Mesenchymal stem cell (in vitro differentiated cells and primary cell): ENCODE measurements around the gene SPATA20.

ENCODE experiments used
- DNase-seq: peaks from one replicate; pipeline ENCODE4 v3.0.0-alpha.2; 2013
- H2AFZ ChIP-seq: one replicate; pipeline ENCODE4 v1.6.1; 2013; ENCODE audit warnings: low read depth, mild to moderate bottlenecking, control low read depth, inconsistent platforms, low read length, moderate library complexity
- H2AK5ac ChIP-seq: 2 replicates; pipeline ENCODE4 v1.6.1; 2013; ENCODE audit warnings: low read length, moderate library complexity, mild to moderate bottlenecking, inconsistent platforms; ENCODE audit not compliant: severe bottlenecking
- H2BK120ac ChIP-seq: one replicate; pipeline ENCODE4 v1.6.1; 2013; ENCODE audit warnings: low read depth, mild to moderate bottlenecking, inconsistent platforms, low read length, moderate library complexity
- H2BK12ac ChIP-seq, 2 experiments: one replicate each; pipeline ENCODE4 v1.6.1; 2013; ENCODE audit warnings: inconsistent platforms in 2 of 2, low read length in 2 of 2, mild to moderate bottlenecking in 2 of 2, moderate library complexity in 2 of 2, control low read depth in 1 of 2
- H2BK15ac ChIP-seq: one replicate; pipeline ENCODE4 v1.6.1; 2013; ENCODE audit warnings: mild to moderate bottlenecking, low read depth, inconsistent platforms; ENCODE audit not compliant: poor library complexity, severe bottlenecking
- H2BK5ac ChIP-seq: 2 replicates; pipeline ENCODE4 v1.6.1; 2013; ENCODE audit warnings: low read depth, mild to moderate bottlenecking, low read length, control low read depth, inconsistent platforms; ENCODE audit not compliant: poor library complexity, severe bottlenecking
- H3K14ac ChIP-seq, 2 experiments: one replicate each; pipeline ENCODE4 v1.6.1; 2013; ENCODE audit warnings: inconsistent platforms in 2 of 2, low read length in 2 of 2, control low read depth in 1 of 2, mild to moderate bottlenecking in 1 of 2, moderate library complexity in 1 of 2
- H3K18ac ChIP-seq, 2 experiments: one replicate each; pipeline ENCODE4 v1.6.1; 2013; ENCODE audit warnings: inconsistent platforms in 2 of 2, low read length in 2 of 2, control low read depth in 1 of 2, low read depth in 1 of 2, mild to moderate bottlenecking in 1 of 2
- H3K23ac ChIP-seq, 2 experiments: one replicate each; pipeline ENCODE4 v1.6.1; 2013; ENCODE audit warnings: inconsistent platforms in 2 of 2, low read length in 2 of 2, mild to moderate bottlenecking in 2 of 2, moderate library complexity in 2 of 2, control low read depth in 1 of 2
- H3K27ac ChIP-seq: 2 replicates; pipeline ENCODE4 v1.5.1; 2013; ENCODE audit warnings: mild to moderate bottlenecking, moderate library complexity, low read length, control low read depth, inconsistent platforms; ENCODE audit not compliant: poor library complexity, severe bottlenecking
- H3K27me3 ChIP-seq, 2 experiments: 2 replicates each; pipeline versions ENCODE4 v1.6.1 to v1.7.0; 2013; ENCODE audit warnings: low read length in 2 of 2, mild to moderate bottlenecking in 2 of 2, moderate library complexity in 2 of 2, control low read depth in 1 of 2, inconsistent platforms in 1 of 2; ENCODE audit not compliant: control insufficient read depth in 1 of 2, insufficient read depth in 1 of 2
- H3K36me3 ChIP-seq, 2 experiments: 2 replicates each; pipeline versions ENCODE4 v1.6.1 to v1.7.0; 2013; ENCODE audit warnings: low read length in 2 of 2, control low read depth in 1 of 2, inconsistent platforms in 1 of 2, low read depth in 1 of 2, mild to moderate bottlenecking in 1 of 2; ENCODE audit not compliant: insufficient read depth in 2 of 2, control insufficient read depth in 1 of 2
- H3K4ac ChIP-seq, 2 experiments: one replicate each; pipeline ENCODE4 v1.6.1; 2013; ENCODE audit warnings: inconsistent platforms in 2 of 2, low read length in 2 of 2, mild to moderate bottlenecking in 2 of 2, moderate library complexity in 2 of 2, control low read depth in 1 of 2, low read depth in 1 of 2
- H3K4me1 ChIP-seq: 2 replicates; pipeline ENCODE4 v1.6.1; 2013; ENCODE audit warnings: low read depth, low read length, control low read depth; ENCODE audit not compliant: control insufficient read depth, insufficient read depth
- H3K4me2 ChIP-seq: 2 replicates; pipeline ENCODE4 v1.6.1; 2013; ENCODE audit warnings: low read length, mild to moderate bottlenecking, inconsistent platforms; ENCODE audit not compliant: poor library complexity, severe bottlenecking
- H3K4me3 ChIP-seq, 2 experiments: 2 replicates each; pipeline versions ENCODE4 v1.5.1 to v1.7.0; 2013; ENCODE audit warnings: low read length in 2 of 2, mild to moderate bottlenecking in 2 of 2, control low read depth in 1 of 2, low read depth in 1 of 2; ENCODE audit not compliant: insufficient read depth in 1 of 2
- H3K79me1 ChIP-seq: replicated peaks from 2 replicates; pipeline ENCODE4 v1.6.1; 2013; ENCODE audit warnings: mild to moderate bottlenecking, control low read depth, low read length, inconsistent platforms; ENCODE audit not compliant: poor library complexity, severe bottlenecking
- H3K9ac ChIP-seq: 2 replicates; pipeline ENCODE4 v1.7.0; 2013; ENCODE audit warnings: mild to moderate bottlenecking, low read length, moderate library complexity
- H3K9me3 ChIP-seq: 2 replicates; pipeline ENCODE4 v1.7.0; 2013; ENCODE audit warnings: mild to moderate bottlenecking, low read length; ENCODE audit not compliant: control insufficient read depth
- H4K8ac ChIP-seq: one replicate; pipeline ENCODE4 v1.6.1; 2013; ENCODE audit warnings: inconsistent platforms, mild to moderate bottlenecking, low read length, moderate library complexity
- H4K91ac ChIP-seq: one replicate; pipeline ENCODE4 v1.6.1; 2013; ENCODE audit warnings: mild to moderate bottlenecking, low read length, inconsistent platforms
- WGBS: methylation state at CpG from one replicate; pipeline ENCODE4 v1.1.7; 2013; ENCODE audit warnings: mixed read lengths; 5-methylcytosine and 5-hydroxymethylcytosine counted together

Gene SPATA20

DNA sequence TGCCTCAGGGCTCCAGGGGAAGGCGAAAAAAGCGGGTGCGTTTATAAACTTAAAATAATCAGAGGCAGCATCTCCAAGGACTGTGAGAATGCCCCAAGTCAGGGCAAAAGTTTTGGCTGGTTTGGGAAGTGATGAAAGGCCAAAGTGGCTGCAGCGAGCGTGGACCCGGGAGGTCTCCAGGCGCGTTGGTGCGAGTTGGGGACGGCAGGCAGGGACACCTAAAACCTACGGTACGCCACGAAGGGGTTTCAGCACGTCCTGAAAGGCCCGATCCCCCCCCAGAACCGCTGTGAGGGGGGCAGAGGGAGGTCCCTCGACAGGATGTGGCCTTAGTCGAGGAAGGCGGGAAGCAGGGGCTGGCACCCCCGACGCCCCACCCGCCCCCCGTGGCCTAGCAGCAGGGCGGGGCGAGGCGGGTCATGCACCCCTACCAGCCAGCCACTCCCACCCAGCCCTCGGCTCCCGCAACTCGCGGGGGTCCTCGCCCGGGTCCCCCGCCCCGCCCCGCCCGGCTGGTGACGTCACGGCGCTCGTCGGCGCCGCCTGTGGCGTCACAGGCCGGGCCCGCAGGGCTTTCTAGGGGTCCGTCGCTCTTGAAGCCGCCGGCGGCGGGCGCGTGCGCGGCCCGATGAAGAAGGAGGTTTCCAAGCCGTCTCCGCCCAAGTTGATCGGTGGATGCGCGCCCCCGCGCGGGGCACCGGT is 39.0 kb upstream of the SPATA20 start, which contains the start of gene MYCBPAP:
Gene MYCBPAP (plus strand): TSS at position 569 of the 702 bp plus-strand sequence. CDS start 236 bp downstream, outside the sequence.
- Histone ChIP-seq H4K91ac (peak within 1 kb of the TSS; percentile 87), H2AFZ (peak within 1 kb of the TSS; percentile 91), H3K9ac (peak within 1 kb of the TSS; percentile 89), H3K4ac (peak within 1 kb of the TSS; percentile 71 to 82), H3K4me1 (peaks cover 32% of the 10 kb centered on the region), H3K9me3 (no peaks in the 10 kb centered on the region), H3K23ac (peak within 1 kb of the TSS in 1 of 2 experiments; percentile 83), H3K36me3 (no peaks in the 10 kb centered on the region), H2AK5ac (peak within 1 kb of the TSS; percentile 70), H2BK12ac (peak within 1 kb of the TSS in 1 of 2 experiments; percentile 87), H2BK120ac (peak within 1 kb of the TSS; percentile 77), H3K18ac (peak within 1 kb of the TSS; percentile 45 to 86), H4K8ac (peak within 1 kb of the TSS; percentile 95), H2BK5ac (no peak within 1 kb of the TSS), H3K4me2 (peak within 1 kb of the TSS; percentile 84), H3K27me3 (peaks cover 0 to 4% of the 10 kb centered on the region in 2 experiments), H3K14ac (peak within 1 kb of the TSS in 1 of 2 experiments; percentile 61), H3K27ac (no peak within 1 kb of the TSS), H2BK15ac (peak within 1 kb of the TSS; percentile 81), H3K4me3 (peak within 1 kb of the TSS; percentile 62 to 84), H3K79me1 (no peaks in the 10 kb centered on the region)
- WGBS, result 20% methylated on average over 42 of the region's 66 CpGs
- peak; percentile 82 for DNase-seq

DNA sequence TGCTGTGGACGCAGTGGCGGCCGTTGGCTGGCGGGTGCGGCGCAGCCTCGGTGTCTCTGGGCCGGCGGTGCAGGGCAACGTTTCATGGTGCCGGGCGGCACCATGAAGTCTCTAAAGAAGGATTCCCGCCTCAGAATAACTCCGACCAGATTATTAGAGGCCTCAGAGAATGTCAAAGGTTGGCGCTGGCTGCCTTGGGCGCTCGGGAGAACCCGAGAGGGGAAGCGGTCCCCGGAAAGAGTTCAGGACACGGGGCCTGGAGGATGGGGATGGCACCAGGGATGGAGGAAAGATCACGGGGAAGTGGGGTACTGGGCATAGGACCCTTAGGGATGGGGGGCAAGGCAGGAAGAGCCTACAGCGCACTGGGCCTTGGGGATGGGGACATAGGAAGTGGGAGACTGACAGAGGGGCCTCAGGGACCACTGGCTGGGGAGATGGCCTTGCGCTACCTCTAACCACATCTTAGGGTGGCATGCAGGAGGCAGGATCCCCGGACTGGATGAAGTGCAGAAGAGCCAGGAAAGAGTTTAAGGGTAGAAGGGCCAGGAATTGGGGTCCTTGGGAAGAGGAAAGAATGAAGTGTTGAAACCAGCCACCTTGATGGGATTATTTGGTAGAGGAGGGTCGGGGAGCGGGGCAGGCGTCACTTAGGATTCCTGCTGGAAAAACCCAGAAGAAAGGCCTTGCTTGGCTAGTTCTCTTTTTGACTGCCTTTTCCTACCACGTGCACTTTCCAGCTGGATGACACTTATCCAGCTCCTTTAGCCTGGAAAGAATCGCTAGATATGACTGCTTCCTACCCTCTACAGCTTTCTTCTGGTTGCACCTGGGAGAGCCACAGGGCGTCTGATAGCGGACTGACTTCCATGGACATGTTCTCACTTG is 38.2 kb upstream of the SPATA20 start:
- H3K36me3 ChIP-seq, result no peaks in the 10 kb centered on the region
- peak overlapping the region in 1 of 2 experiments; percentile 51 for H3K14ac ChIP-seq
- no peaks in the 10 kb centered on the region for H3K9me3 ChIP-seq
- H2BK15ac ChIP-seq, result peak overlapping the region; percentile 81
- peak overlapping the region in 1 of 2 experiments; percentile 17 for H3K4ac ChIP-seq
- H3K79me1 ChIP-seq, result no peaks in the 10 kb centered on the region
- no peak for DNase-seq
- H4K8ac ChIP-seq, result peak overlapping the region; percentile 95
- peaks cover 27% of the 10 kb centered on the region for H3K4me1 ChIP-seq
- WGBS, result 36% methylated on average over 31 of the region's 32 CpGs
- peak overlapping the region; percentile 62 to 84 for H3K4me3 ChIP-seq
- H2BK120ac ChIP-seq, result no peak overlapping the region
- peak overlapping the region; percentile 84 for H3K4me2 ChIP-seq
- no peak overlapping the region for H3K27ac ChIP-seq
- peak overlapping the region; percentile 83 for H2AFZ ChIP-seq
- peak overlapping the region; percentile 89 for H3K9ac ChIP-seq
- H4K91ac ChIP-seq, result peak overlapping the region; percentile 85
- no peak overlapping the region for H3K23ac ChIP-seq
- H2BK12ac ChIP-seq, result peak overlapping the region in 1 of 2 experiments; percentile 87
- H2BK5ac ChIP-seq, result no peak overlapping the region
- peak overlapping the region; percentile 45 to 86 for H3K18ac ChIP-seq
- peaks cover 0 to 4% of the 10 kb centered on the region in 2 experiments for H3K27me3 ChIP-seq
- H2AK5ac ChIP-seq, result peak overlapping the region; percentile 70

DNA sequence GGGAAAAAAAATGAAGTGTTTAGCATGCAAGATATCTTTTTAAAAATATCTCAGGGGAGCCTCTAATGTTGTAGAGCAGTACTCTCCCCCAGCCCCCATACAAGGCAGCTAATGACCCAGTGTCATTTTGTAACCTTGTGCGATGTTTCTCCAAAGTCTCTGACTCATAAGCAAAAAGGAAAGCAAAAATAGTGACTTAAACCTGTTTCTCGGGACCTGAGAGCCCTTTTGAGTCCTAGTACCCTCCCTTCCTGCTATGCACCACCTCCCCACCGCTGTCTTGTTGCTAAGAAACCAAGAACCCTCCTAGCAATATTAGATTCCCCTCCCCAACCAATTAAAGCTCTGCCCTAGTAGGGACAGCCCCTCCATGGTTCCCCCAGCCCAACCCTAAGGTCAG is 35.9 kb upstream of the SPATA20 start:
- H3K9ac ChIP-seq, result peak overlapping the region; percentile 22
- WGBS, result 38% methylated on average over 3 of the region's 3 CpGs
- no peak overlapping the region for H3K27ac ChIP-seq
- H3K36me3 ChIP-seq, result no peaks in the 10 kb centered on the region
- no peak overlapping the region for H2AK5ac ChIP-seq
- H3K4me3 ChIP-seq, result peak overlapping the region in 1 of 2 experiments; percentile 38
- no peaks in the 10 kb centered on the region for H3K79me1 ChIP-seq
- H4K8ac ChIP-seq, result no peak overlapping the region
- H2BK15ac ChIP-seq, result no peak overlapping the region
- H2BK120ac ChIP-seq, result peak overlapping the region; percentile 27
- no peak overlapping the region for H3K4me2 ChIP-seq
- H2AFZ ChIP-seq, result no peak overlapping the region
- peak; percentile 82 for DNase-seq
- no peak overlapping the region for H4K91ac ChIP-seq
- H2BK5ac ChIP-seq, result no peak overlapping the region
- no peak overlapping the region for H2BK12ac ChIP-seq
- no peak overlapping the region for H3K23ac ChIP-seq
- no peak overlapping the region for H3K18ac ChIP-seq
- no peaks in the 10 kb centered on the region for H3K9me3 ChIP-seq
- H3K4ac ChIP-seq, result no peak overlapping the region
- peaks cover 0 to 4% of the 10 kb centered on the region in 2 experiments for H3K27me3 ChIP-seq
- peaks cover 27% of the 10 kb centered on the region for H3K4me1 ChIP-seq
- H3K14ac ChIP-seq, result no peak overlapping the region

DNA sequence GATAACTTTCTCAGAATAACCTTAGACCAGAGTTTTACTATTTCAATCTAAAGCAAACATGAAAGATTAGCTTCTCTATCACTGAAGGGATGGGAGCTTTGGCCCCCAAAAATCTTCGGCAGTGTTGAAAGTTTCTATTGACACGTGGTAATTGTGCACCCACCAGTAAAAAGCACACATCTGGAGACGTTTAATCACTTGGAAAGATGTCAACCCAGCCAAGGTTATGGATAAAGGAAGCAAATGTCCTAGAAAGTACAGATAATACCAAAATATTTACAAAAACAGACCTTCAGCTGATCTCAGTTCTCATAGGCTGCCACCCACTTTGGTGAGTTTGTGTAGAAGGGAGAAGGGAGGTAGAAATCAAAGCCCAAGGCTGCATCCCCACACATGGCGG is 33.5 kb upstream of the SPATA20 start:
- Histone ChIP-seq H3K14ac (no peak overlapping the region), H3K9ac (no peak overlapping the region), H2AK5ac (no peak overlapping the region), H4K91ac (no peak overlapping the region), H3K36me3 (no peaks in the 10 kb centered on the region), H3K9me3 (no peaks in the 10 kb centered on the region), H2BK15ac (no peak overlapping the region), H2AFZ (no peak overlapping the region), H3K4ac (no peak overlapping the region), H3K18ac (peak overlapping the region in 1 of 2 experiments; percentile 7), H3K27ac (no peak overlapping the region), H3K4me3 (no peak overlapping the region), H4K8ac (no peak overlapping the region), H3K4me2 (no peak overlapping the region), H2BK5ac (no peak overlapping the region), H3K27me3 (no peaks in the 10 kb centered on the region), H3K23ac (no peak overlapping the region), H3K4me1 (peaks cover 21% of the 10 kb centered on the region), H3K79me1 (no peaks in the 10 kb centered on the region), H2BK12ac (no peak overlapping the region), H2BK120ac (no peak overlapping the region)
- DNase-seq, result no peak
- 82% methylated on average over 2 of the region's 4 CpGs for WGBS
